CD4-positive, alpha-beta T cell (primary cell): ENCODE results near the gene UGGT2. TPM values are rescaled to one million over a fixed set of nuclear protein-coding genes. Genes with fewer than 3 reads are reported as not detected.

ENCODE experiments used
- ATAC-seq: fragments of 200-7000 bp; cut with Tn5 transposase; one replicate; pipeline ENCODE4 v1.10.0; 2022; ENCODE audit warnings: mild to moderate bottlenecking; ENCODE audit not compliant: poor library complexity
- CTCF ChIA-PET: fragments of 350-600 bp; sonication (Branson Sonifier 250); formaldehyde crosslinking; loops from one replicate; lab custom pipeline; 2021; ENCODE audit warnings: antibody characterized with exemption, inconsistent platforms; lab: Charles Lee
- POLR2A ChIA-PET: fragments of 350-600 bp; sonication (Branson Sonifier 250); formaldehyde crosslinking; loops from one replicate; lab custom pipeline; 2021; ENCODE audit warnings: antibody characterized with exemption, inconsistent platforms; lab: Charles Lee
- DNase-seq, 14 experiments: peaks; one replicate each; pipeline ENCODE4 v3.0.0-alpha.2; 2013 to 2020; ENCODE audit warnings: mixed read lengths in 2 of 14
- H3K27ac ChIP-seq, 2 donors: one replicate each; pipeline versions ENCODE4 v1.5.1 to v1.7.0; 2013; ENCODE audit warnings: low read length in 2 of 2, low read depth in 1 of 2, mild to moderate bottlenecking in 1 of 2
- H3K27me3 ChIP-seq, 2 experiments: 1 replicate in 1 of 2; 2 replicates in 1 of 2; pipeline versions ENCODE4 v1.6.1 to v1.7.0; 2013; ENCODE audit warnings: low read length in 2 of 2, control low read depth in 1 of 2, mild to moderate bottlenecking in 1 of 2, moderate library complexity in 1 of 2; ENCODE audit not compliant: insufficient read depth in 2 of 2, control insufficient read depth in 1 of 2
- H3K36me3 ChIP-seq: one replicate; pipeline ENCODE4 v1.6.1; 2013; ENCODE audit warnings: low read length, control low read depth; ENCODE audit not compliant: insufficient read depth
- H3K4me1 ChIP-seq: one replicate; pipeline ENCODE4 v1.6.1; 2013; ENCODE audit warnings: low read length, control low read depth; ENCODE audit not compliant: insufficient read depth
- H3K4me3 ChIP-seq: one replicate; pipeline ENCODE4 v1.5.1; 2013; ENCODE audit warnings: mild to moderate bottlenecking, low read length, moderate library complexity
- H3K9me3 ChIP-seq, 2 experiments: 1 replicate in 1 of 2; 2 replicates in 1 of 2; pipeline versions ENCODE4 v1.6.1 to v1.7.0; 2013; ENCODE audit warnings: low read length in 2 of 2, mild to moderate bottlenecking in 2 of 2, control low read depth in 1 of 2, moderate library complexity in 1 of 2; ENCODE audit not compliant: control insufficient read depth in 1 of 2, insufficient read depth in 1 of 2
- H3K27ac Mint-ChIP-seq: one replicate; pipeline ENCODE4 v1.8.0; 2020; ENCODE audit warnings: mixed read lengths
- H3K27me3 Mint-ChIP-seq: one replicate; pipeline ENCODE4 v1.8.0; 2021; ENCODE audit warnings: mixed read lengths
- H3K36me3 Mint-ChIP-seq: one replicate; pipeline ENCODE4 v1.8.0; 2021; ENCODE audit warnings: low read depth, mixed read lengths
- H3K4me1 Mint-ChIP-seq: one replicate; pipeline ENCODE4 v1.8.0; 2021; ENCODE audit warnings: low read depth, mixed read lengths
- H3K4me3 Mint-ChIP-seq: one replicate; pipeline ENCODE4 v1.8.0; 2020; ENCODE audit warnings: mild to moderate bottlenecking, mixed read lengths
- H3K9me3 Mint-ChIP-seq: one replicate; pipeline ENCODE4 v1.8.0; 2020; ENCODE audit warnings: mixed read lengths
- intact Hi-C, 2 experiments: fragments of 100-400 bp; cut with DNase I in 1 of 2; cut with micrococcal nuclease in 1 of 2; formaldehyde crosslinking; loops; one replicate each; pipeline versions ENCODE4 v1.15.1 to v1.9.0; 2023 to 2025; cut with DNase I, micrococcal nuclease
- total RNA-seq, 174 experiments: library from RNA in 2 of 174; stranded (reverse) in 2 of 174; gene quantifications; one replicate each; pipeline ENCODE4 v1.2.3 and lab custom pipeline; 2021 to 2026
- TF ChIP-seq, protein P1 (sequence below): fragments of 200-600 bp; IDR thresholded peaks from one replicate; pipeline ENCODE4 v1.8.0; 2022; ENCODE audit warnings: antibody characterized with exemption, mild to moderate bottlenecking

The UGGT2 gene
- total RNA-seq, 2 experiments from 2014 or later = 0.38 TPM; not detected in 1

DNA sequence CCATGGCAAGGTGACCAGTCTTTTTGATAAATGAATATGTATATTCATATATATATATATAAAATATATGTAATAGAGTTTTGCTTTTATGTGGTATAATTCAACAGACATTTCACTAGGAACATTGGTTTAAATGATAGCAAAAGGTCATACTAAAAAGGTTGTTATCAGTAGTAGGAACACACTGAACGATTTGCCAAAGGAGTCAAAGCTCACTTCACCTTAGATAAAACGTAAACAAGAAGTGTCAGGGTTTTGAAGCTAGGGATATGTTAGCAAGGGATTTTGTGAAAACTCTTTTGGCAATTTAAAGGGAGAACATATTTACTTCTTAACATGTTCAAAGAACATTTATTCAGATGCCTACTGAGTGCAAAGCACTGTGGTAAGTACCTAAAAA, 28.7 kb upstream of the UGGT2 start:
- Histone ChIP-seq H3K9me3 (no peaks in the 10 kb centered on the region), H3K27me3 (peaks cover 0 to 3% of the 10 kb centered on the region in 2 experiments), H3K36me3 (no peaks in the 10 kb centered on the region), H3K4me3 (no peak overlapping the region), H3K27ac (no peak overlapping the region), H3K4me1 (no peaks in the 10 kb centered on the region)
- ChIA-PET POLR2A (no interaction called here), CTCF (interaction anchor here (1.1 kb wide), 1 partner anchor 39 kb away, joined by 3 read pairs; no protein-coding TSS in a partner anchor)
- intact Hi-C loops = loop anchor here in 1 of 2 experiments (2.0 kb wide), 1 partner anchor 55 kb away; no protein-coding TSS in a partner anchor
- Mint-ChIP-seq H3K27ac (no peak overlapping the region), H3K9me3 (peaks cover 3% of the 10 kb centered on the region), H3K4me1 (no peaks in the 10 kb centered on the region), H3K36me3 (no peaks in the 10 kb centered on the region), H3K27me3 (peaks cover 21% of the 10 kb centered on the region), H3K4me3 (no peak overlapping the region)
- ATAC-seq (no peak), DNase-seq (no peak)
- TF ChIP-seq, protein P1, sequence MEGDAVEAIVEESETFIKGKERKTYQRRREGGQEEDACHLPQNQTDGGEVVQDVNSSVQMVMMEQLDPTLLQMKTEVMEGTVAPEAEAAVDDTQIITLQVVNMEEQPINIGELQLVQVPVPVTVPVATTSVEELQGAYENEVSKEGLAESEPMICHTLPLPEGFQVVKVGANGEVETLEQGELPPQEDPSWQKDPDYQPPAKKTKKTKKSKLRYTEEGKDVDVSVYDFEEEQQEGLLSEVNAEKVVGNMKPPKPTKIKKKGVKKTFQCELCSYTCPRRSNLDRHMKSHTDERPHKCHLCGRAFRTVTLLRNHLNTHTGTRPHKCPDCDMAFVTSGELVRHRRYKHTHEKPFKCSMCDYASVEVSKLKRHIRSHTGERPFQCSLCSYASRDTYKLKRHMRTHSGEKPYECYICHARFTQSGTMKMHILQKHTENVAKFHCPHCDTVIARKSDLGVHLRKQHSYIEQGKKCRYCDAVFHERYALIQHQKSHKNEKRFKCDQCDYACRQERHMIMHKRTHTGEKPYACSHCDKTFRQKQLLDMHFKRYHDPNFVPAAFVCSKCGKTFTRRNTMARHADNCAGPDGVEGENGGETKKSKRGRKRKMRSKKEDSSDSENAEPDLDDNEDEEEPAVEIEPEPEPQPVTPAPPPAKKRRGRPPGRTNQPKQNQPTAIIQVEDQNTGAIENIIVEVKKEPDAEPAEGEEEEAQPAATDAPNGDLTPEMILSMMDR = no peak

DNA sequence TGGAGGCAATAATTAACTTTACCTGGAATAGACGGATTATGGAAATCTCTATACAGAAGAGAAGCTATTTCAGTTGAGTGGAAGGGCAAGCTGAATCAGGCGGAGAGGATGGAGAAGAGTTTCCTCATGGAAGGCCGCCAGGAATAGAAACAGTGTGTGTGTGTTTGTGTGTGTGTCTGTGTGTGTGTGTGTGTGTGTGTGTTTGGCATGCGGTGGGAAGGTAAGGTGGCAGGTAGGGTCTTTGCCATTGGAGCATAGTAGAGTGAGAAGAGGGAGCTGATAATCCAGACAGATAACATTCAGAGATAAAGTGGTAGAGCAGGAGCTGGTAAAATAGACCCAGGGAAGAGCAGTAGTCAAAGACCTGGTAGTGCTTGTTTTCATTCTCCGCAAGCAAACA, 27.5 kb upstream of the UGGT2 start:
- H3K4me1 ChIP-seq = no peaks in the 10 kb centered on the region
- H3K36me3 ChIP-seq = no peaks in the 10 kb centered on the region
- ATAC-seq (no peak), DNase-seq (no peak)
- no peak overlapping the region for H3K27ac ChIP-seq
- POLR2A ChIA-PET = no interaction called here
- H3K27me3 ChIP-seq = no peaks in the 10 kb centered on the region
- intact Hi-C loops = no loop called here
- no peaks in the 10 kb centered on the region for H3K9me3 ChIP-seq
- H3K36me3 Mint-ChIP-seq = no peaks in the 10 kb centered on the region
- H3K27me3 Mint-ChIP-seq = peaks cover 9% of the 10 kb centered on the region
- peaks cover 3% of the 10 kb centered on the region for H3K9me3 Mint-ChIP-seq
- TF ChIP-seq, protein P1 = no peak
- CTCF ChIA-PET = interaction anchor here (1.7 kb wide), 1 partner anchor 10 kb away, joined by 3 read pairs; no protein-coding TSS in a partner anchor
- H3K4me1 Mint-ChIP-seq = no peaks in the 10 kb centered on the region
- no peak overlapping the region for H3K27ac Mint-ChIP-seq
- no peak overlapping the region for H3K4me3 Mint-ChIP-seq
- no peak overlapping the region for H3K4me3 ChIP-seq

DNA sequence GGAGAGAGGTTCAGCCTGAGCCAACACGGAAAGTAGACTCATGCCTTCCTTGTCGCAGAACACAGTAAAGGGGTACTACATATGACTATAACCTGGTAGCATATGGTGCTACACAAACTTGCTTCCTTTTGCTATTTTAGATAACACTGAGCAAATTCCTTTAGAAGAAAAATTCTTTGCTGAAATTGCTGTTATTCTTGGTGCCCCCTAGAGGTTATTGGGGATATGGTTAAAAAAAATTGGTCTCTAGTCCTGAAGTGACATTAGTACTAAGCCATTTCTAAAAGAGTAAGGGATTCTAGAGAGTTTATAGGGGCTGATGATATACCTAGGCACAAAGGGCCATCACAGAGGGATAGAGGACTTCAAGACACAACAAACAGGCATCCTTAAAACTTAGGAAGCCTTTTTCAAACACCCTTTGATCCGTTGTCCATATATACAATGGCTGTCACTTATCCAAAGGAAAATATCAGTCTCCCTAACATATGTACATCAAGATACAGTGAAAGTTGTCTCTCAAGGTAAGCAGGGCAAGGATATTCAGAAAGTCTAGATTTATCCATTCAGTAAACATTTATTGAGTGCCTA, 22.8 kb upstream of the UGGT2 start:
- ChIA-PET POLR2A (no interaction called here), CTCF (no interaction called here)
- H3K36me3 ChIP-seq = no peaks in the 10 kb centered on the region
- Mint-ChIP-seq H3K27me3 (no peaks in the 10 kb centered on the region), H3K4me1 (no peaks in the 10 kb centered on the region), H3K9me3 (peaks cover 8% of the 10 kb centered on the region), H3K4me3 (no peak overlapping the region), H3K36me3 (no peaks in the 10 kb centered on the region), H3K27ac (no peak overlapping the region)
- H3K27ac ChIP-seq = no peak overlapping the region
- ATAC-seq (no peak), DNase-seq (no peak)
- no peak overlapping the region for H3K4me3 ChIP-seq
- intact Hi-C loops = no loop called here
- TF ChIP-seq, protein P1 = no peak
- H3K27me3 ChIP-seq = no peaks in the 10 kb centered on the region
- peaks cover 0 to 4% of the 10 kb centered on the region in 2 experiments for H3K9me3 ChIP-seq
- no peaks in the 10 kb centered on the region for H3K4me1 ChIP-seq
